Fibroblast of lung (primary cell): ENCODE data around the gene CMTM5.

Experiments
- EZH2 ChIP-seq: IDR thresholded peaks from 2 replicates; pipeline ENCODE4 v1.5.1; 2012; ENCODE audit warnings: low read length, control low read depth, mild to moderate bottlenecking; ENCODE audit errors: missing control alignments
- TF ChIP-seq, protein P1 (sequence below), 2 donors: IDR thresholded peaks in 1 of 2; conservative IDR thresholded peaks in 1 of 2; 1 replicate in 1 of 2; 2 replicates in 1 of 2; pipeline ENCODE4 v1.5.1; 2011 to 2012; ENCODE audit warnings: low read length in 2 of 2, control low read depth in 1 of 2, inconsistent platforms in 1 of 2, low read depth in 1 of 2, mild to moderate bottlenecking in 1 of 2

DNA sequence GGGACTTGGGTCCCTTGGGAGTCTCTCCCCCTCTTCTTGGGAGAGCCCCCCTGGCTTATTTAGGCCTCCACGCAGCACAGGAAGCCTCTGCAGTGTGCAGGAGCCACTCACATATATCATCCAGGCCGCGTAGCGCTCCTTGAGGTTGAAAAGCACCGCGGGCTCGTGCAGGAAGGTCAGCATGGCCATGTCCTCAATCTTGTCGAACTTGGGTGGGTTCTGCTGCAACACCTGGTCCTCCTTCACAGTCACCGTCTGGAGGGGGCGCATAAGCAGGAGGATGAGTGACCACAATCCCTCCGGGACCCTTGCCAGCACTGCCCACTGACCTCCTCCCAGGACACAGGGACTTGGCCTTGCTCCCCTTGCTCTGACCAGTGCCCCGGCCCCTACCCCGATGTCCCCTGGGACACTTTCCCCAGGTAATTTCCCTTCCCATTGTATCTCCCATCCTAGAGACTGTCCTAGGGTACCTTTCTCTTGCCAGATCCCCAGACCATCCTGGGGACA is 28.7 kb downstream of the CMTM5 start:
- TF ChIP-seq, protein P1, sequence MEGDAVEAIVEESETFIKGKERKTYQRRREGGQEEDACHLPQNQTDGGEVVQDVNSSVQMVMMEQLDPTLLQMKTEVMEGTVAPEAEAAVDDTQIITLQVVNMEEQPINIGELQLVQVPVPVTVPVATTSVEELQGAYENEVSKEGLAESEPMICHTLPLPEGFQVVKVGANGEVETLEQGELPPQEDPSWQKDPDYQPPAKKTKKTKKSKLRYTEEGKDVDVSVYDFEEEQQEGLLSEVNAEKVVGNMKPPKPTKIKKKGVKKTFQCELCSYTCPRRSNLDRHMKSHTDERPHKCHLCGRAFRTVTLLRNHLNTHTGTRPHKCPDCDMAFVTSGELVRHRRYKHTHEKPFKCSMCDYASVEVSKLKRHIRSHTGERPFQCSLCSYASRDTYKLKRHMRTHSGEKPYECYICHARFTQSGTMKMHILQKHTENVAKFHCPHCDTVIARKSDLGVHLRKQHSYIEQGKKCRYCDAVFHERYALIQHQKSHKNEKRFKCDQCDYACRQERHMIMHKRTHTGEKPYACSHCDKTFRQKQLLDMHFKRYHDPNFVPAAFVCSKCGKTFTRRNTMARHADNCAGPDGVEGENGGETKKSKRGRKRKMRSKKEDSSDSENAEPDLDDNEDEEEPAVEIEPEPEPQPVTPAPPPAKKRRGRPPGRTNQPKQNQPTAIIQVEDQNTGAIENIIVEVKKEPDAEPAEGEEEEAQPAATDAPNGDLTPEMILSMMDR (conservative IDR thresholded peaks at IDR 0.05 in 1 of 2, IDR thresholded peaks at IDR 0.05 in 1 of 2; ENCODE audit: low read depth in 1 of 2, low read length in 2 of 2): no peak
- TF ChIP-seq EZH2: no peak
